GM19193 (cell line): ENCODE measurements around the gene BMF.

Experiments
- POLR2A ChIP-seq: IDR thresholded peaks from 4 replicates; pipeline ENCODE4 v1.6.1; 2011; ENCODE audit not compliant: insufficient read depth, insufficient read length; ENCODE audit errors: extremely low read depth

The BMF gene

DNA sequence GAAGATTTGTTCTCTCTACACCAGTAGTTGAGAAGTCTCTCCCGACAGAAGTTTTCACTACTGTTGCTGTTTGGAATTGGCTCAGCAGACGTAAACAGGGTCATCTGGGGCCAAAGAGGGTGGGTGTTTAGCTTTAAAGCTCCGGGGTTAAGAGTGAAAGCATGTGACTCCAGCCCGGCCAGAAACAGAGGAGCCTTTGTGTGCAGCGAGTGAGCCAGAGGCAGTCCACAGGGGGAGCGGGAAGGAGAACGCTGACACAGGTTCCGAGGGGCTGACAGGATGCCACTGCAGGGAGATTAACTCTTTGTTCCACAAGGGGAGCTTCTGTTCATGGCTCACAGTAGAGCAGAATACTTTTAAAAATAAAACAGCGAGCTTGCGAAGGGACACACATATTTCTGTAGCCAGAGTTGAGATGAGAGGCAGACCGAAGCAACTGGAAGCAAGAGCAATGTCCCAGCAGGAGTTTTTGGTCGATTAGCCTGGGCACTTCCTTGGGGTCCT is 26.9 kb downstream of the BMF start:
- TF ChIP-seq POLR2A, result no peak

DNA sequence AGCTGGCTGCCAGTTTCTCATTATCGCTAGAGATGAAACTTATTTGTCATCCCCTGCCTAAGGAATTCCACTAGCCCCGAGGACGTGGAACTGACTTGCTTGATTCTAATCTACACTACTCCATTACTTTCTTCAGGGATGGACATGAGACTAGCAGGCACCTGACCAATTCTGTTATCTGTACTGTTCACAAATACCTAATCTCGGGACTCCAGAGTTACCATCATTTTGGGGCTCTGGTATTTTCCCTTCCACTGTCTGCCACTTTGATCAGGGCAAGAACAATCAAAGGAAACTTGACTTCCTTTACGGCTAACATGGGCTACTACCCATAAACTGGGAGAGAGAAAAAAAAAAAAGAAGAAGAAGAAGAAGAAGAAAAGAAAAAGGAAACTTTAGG is 27.8 kb downstream of the BMF start:
- no peak for TF ChIP-seq POLR2A

DNA sequence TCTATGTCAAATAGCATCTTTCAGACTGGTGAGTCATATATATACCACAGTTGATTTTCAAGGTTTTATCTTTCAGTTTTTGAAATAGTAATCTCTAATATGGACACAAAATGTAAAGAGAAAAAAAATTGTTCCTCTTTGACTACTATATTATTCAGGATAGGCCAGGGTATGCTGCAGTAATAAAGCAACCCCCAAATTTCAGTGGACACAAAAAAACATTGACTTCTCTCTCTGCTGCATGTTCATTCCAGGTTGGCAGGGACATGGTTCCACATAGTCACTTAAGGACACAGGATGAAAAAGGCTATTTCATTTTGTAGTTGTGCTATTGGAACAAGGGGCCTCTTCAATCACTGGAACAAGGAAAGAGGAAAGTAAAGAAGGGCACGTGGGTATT is 28.6 kb downstream of the BMF start:
- no peak for TF ChIP-seq POLR2A

DNA sequence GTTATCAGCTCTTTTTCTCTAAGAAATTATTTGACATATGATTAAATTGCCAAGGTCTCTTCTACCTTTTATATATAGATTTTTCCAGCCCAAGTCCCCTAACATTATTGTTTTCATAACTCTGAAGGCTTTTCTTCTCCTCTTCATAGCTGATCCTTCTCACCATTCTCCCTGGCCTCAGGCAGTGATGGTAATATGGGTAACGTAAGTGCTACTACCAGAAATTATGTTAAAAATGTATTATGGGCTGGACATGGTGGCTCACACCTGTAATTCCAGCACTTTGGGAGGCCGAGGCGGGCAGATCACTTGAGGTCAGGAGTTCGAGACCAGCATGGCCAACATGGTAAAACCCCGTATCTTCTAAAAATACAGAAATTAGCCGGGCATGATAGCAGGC is 29.2 kb downstream of the BMF start:
- no peak for TF ChIP-seq POLR2A

DNA sequence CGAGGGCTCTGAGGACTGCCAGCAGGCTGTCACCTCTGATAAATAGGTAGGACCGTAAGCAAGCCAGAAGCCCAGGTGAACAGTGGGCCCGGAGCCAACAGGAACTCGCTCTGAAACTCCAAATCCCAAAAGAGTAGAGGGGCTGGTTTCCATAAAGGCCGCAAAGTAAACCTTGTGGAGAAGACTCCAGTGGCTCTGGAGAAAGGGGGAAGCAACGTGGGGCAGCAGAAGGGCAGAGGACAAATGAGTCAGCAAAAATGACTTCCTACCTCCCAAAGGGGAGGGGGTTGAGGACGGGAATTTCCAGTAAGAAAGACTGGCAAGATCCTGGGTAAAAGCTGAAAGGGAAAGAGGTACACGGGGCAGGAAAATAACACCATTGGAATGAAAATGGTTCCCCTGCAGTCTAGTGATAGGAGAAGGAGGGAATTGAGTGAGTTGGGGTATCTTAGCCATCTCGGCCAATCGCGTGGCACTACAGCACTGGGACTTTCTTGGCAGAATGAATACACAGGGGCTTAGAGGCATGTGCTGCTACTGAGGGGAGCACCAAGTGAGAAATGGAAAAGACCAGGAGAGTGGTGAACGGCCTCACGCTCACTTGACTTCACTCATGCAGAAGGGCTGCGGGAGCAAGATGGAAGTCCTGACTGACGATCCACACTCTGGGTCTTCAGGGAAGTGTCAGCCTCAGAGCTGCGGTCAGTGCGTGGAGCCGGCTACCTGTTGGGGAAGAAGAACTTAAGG is 33.2 kb downstream of the BMF start:
- TF ChIP-seq POLR2A, result no peak

DNA sequence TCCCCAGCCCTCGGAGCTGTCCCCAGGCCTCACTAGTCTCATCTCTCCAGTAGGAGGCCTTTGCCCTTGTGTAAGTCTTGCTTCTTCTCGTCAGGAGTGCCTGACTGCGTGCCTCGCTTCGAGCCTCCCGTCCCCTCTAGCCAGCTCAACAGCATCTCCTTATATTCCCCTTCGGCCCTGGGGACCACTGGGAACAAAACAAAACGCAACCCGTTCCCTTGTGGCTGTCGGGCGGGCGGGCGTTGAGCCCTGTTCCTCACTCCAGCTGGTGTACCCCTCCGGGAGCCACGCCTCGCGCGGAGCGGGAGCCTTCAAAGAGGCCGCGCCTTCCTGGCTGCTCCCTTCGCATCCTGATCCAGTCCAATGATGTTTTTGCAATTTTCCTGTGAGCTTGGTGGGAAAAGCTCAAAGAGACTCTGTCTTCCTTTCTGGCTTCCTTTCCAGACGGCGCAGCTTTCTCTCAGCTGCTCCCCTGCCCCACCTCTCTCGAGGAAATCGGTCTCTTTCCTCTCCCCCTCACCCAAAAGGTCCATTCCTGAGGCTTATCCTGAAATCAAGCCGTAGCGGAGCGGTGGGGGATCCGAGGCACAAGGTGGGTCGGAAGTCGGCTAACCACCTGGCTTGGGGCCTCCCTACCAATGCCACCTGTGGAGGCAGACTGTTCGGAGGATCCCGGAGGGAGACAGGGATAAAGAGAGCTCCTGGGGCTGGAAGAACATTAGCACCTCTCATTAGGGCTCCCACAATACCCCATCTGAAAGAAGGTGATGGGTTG is 36.3 kb downstream of the BMF start:
- TF ChIP-seq POLR2A, result no peak

DNA sequence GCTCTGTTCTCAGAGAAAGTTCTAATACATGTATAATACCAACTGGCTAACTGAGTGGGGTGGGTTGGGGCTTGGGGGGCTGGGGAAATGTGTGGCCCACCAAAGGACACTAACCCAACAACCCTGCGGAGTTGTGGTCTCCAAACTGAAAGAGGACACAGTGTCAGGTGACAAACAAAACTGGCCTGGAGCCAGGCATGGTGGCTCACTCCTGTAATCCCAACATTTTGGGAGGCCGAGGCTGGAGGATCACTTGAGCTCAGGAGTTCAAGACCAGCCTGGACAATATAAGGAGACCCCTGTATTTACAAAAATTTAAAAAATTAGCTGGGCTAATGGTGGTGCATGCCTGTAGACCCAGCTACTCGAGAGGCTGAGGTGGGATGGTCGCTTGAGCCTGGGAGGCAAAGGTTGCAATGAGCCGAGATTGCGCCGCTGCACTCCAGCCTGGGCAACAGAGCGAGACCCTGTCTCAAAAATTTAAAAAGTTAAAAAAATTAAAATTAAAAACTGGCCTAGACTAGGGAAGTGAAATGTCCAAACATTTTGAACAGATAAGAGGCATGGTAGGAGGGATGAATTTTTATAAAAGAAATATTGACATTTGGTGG is 38.0 kb downstream of the BMF start:
- TF ChIP-seq POLR2A, result no peak

DNA sequence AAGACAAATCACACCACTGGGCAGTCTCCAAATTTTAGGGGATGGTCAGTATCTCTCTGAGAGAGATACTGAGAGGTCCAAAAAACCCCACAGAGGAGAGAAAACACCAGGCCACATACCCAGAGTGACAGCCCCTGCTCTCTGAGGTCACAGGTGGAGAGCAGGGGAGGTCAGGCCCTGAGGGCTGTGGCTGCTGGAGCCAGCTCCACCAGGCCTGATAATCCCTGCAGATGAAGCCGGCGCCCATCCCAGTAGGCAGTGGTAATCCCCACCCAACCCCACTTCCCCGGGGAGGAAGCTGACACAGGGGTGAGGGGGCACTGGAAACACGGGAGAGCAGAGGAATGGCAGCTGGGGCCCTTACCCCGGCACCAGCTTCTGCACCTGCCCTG is 38.5 kb downstream of the BMF start:
- TF ChIP-seq POLR2A, result no peak

DNA sequence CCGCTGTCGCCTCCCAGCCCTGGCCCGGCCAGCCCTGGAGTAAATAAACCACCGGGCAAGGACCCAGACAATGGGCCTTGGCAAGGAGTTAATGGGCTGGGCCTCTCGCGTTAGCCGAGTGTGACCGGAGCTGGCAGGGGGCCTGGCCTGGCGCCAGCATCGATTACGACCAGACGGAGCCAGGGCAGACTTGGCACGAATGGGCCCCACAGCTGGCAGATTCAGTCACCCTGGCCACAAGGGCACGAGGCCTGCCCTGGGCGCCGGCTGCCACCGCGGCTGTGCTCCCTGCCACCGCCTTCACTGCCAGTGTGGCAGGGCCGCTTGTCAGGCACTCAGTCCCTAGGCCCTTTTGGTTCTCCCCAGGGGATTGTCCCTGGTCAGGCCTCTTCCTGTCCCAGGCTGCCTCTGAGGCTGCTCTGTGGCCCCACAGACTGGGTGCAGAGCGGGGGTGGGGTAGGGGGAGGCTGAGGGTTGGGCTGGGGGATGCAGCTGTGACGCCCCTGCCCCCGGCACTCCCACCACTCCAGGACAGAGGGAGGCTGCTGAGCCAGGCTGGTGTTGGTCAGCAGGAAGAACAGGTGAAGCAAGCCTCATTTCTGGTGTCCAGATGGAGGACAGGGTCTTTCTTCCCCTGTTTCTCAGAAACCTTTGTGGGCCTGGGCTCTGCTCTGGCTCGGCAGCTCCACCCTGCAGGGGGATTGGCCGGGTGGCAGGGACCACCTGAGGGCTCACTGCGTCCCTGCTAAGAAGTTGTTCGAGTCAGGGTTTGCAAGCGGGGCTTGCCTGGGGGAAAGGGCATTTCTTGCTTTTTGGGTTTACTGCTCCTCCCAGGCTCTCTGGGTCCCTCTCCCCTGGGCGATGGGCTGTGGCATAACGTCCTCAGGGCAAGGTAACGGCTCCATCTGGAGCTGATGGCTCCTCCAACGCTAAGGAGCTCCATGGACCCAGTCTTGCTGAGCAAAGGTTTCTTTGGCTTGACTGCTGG is 39.2 kb downstream of the BMF start:
- TF ChIP-seq POLR2A, result peak; percentile 65

DNA sequence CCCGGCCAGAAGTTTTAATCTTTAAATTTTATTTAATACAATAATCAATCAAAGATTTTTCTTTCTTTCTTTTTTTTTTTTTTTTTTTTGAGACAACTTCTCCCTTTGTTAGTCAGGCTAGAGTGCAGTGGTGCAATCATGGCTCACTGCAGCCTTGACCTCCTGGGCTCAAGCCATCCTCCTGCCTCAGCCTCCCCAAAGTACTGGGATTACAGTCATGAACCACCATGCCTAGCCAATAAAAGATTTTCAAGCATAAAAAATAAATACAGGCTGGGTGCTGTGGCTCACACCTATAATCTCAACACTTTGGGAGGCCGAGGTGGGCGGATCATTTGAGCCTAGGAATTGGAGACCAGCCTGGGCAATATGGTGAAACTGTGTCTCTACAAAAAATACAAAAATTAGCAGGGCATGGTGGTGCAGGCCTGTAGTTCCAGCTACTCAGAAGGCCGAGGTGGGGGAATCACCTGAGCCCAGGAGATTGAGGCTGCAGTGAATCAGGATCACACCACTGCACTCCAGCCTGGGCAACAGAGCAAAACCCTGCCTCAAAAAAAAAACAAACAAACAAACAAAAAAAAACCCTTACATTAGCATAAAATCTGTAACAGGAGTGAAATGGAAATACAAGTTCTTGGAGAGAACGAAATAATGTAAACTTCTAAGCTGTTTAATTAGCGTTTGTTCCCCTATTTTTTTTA is 40.6 kb downstream of the BMF start:
- no peak for TF ChIP-seq POLR2A

DNA sequence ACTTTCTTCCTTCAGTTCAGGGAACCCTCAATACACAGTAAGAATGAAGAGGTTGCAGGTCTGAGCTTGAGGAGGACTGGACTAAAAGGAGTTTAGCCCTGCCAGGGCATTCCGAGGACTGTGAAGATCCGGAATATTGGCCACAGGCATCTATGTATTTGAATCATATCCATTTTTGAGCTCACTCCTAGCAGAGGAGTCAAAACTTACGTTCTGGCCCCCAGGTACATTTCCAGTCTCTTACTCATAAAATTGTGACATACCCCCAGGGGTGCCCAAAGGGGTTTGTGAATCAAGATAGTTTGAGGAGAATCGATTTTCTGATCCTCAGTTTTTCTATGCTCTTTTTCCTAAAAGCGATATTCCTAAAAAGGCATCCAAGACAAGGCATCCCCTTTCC is 42.1 kb downstream of the BMF start:
- TF ChIP-seq POLR2A, result no peak

DNA sequence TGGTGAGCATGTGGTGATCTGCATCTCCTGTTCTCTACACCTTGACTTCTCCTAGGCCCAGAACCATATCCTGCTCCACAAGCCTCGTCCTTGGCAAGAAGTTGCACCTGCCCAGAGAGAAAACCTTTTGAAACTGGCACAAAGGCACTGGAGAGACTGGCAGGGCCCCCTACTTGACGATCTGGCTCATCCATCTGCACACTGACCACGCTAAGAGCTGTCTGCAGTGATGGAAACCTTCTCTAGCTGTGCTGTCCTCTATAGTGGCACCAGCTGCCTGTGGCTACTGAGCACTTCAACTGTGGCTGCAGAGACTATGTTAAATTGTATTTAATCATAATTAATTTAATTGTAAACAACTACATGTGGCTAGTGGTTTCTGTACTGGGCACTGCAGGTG is 43.5 kb downstream of the BMF start:
- TF ChIP-seq POLR2A, result no peak

DNA sequence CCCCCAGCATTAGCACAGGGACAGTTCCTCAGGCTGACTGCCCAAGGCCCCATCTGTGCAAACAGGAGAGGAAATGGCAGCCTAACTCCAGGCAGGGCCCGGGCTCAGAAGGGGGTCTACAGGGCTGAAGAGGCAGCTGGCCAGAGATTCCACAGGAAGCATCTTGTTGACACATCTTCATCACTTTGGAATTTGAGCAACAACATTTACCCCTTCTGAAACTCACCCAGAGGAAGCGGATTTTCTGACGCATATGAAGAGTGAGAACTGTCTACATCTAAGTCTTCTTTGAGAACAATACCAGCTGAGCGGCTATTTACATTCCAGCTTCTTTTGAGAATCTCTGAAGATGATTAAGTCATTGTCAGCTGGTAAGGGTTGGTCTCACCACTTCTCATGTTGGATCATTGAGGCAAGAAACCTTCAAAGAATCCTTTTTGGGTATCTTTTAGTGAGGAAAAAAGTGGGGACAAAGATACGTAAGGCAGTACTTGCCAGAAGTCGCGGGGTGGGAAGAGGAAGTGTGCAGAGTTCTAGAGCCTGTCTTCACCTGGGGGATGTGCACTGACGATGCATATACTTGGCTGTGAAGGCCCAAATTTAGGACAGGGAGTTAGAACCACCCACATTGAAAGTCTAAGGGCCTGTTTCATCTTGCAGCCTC is 44.3 kb downstream of the BMF start:
- peak; percentile 23 for TF ChIP-seq POLR2A
